HG03571 (cell line): ENCODE results near the gene NRF1.
"Not testable (repeated sequence)": the region's sequence is repeated elsewhere in the genome, so short reads cannot be mapped to it uniquely, and the experiment has no call there.

Experiments used
- ATAC-seq: cut with Tn5 transposase; IDR thresholded peaks from one replicate; pipeline ENCODE4 v1.9.1; 2021; ENCODE audit not compliant: unreplicated experiment

The NRF1 gene

GRCh38 chr7:129646369-129647021, 35.0 kb downstream of the NRF1 start:
- no peak for ATAC-seq

GRCh38 chr7:129649128-129649690, 37.7 kb downstream of the NRF1 start:
- no peak for ATAC-seq

GRCh38 chr7:129650056-129650758, 38.7 kb downstream of the NRF1 start:
- ATAC-seq = no peak

- ATAC-seq = no peak
Observed at GRCh38 chr7:129652914-129653313, 41.4 kb downstream of the NRF1 start.

- no peak for ATAC-seq
Observed at GRCh38 chr7:129655811-129656210, 44.3 kb downstream of the NRF1 start.

GRCh38 chr7:129657363-129657762, 45.8 kb downstream of the NRF1 start:
- no peak for ATAC-seq

GRCh38 chr7:129659907-129660306, 48.4 kb downstream of the NRF1 start:
- ATAC-seq = not testable (repeated sequence)

- ATAC-seq = no peak
Observed at GRCh38 chr7:129661645-129662182, 50.2 kb downstream of the NRF1 start.

- ATAC-seq = not testable (repeated sequence)
Observed at GRCh38 chr7:129663240-129663639, 51.7 kb downstream of the NRF1 start.

GRCh38 chr7:129664029-129665012, 52.8 kb downstream of the NRF1 start:
- ATAC-seq = no peak

GRCh38 chr7:129665013-129665401, 53.5 kb downstream of the NRF1 start:
- ATAC-seq = no peak

GRCh38 chr7:129667116-129667515, 55.6 kb downstream of the NRF1 start:
- no peak for ATAC-seq

- no peak for ATAC-seq
Observed at GRCh38 chr7:129667551-129667950, 56.0 kb downstream of the NRF1 start.

- no peak for ATAC-seq
Observed at GRCh38 chr7:129669901-129670300, 58.4 kb downstream of the NRF1 start.

- ATAC-seq = no peak
Observed at GRCh38 chr7:129670656-129671055, 59.1 kb downstream of the NRF1 start.

GRCh38 chr7:129671266-129671665, 59.7 kb downstream of the NRF1 start:
- no peak for ATAC-seq

- not testable (repeated sequence) for ATAC-seq
Observed at GRCh38 chr7:129674475-129674874, 63.0 kb downstream of the NRF1 start.

GRCh38 chr7:129675521-129675920, 64.0 kb downstream of the NRF1 start:
- ATAC-seq = no peak

GRCh38 chr7:129676017-129676897, 64.7 kb downstream of the NRF1 start:
- no peak for ATAC-seq

- no peak for ATAC-seq
Observed at GRCh38 chr7:129677796-129678195, 66.3 kb downstream of the NRF1 start.
